HEK293 (cell line): ENCODE measurements around the gene SH3BGRL3.

Experiments used
- CTCF ChIA-PET: fragments of 350-600 bp; formaldehyde crosslinking; extraction: SDS; loops from one replicate; lab custom pipeline; 2021; ENCODE audit warnings: antibody characterized with exemption; lab: Yijun Ruan, JAX
- POLR2A ChIA-PET: fragments of 300-600 bp; formaldehyde crosslinking; extraction: SDS; loops from one replicate; lab custom pipeline; 2020; ENCODE audit warnings: antibody characterized with exemption, inconsistent platforms; lab: Yijun Ruan, JAX
- H3K27ac ChIP-seq: fragments of 200-500 bp; sonication (Bioruptor generic); 2 replicates; pipeline ENCODE4 v1.5.1; 2014; ENCODE audit warnings: low read depth, low read length, control low read depth, inconsistent platforms; ENCODE audit errors: extremely low read depth
- H3K36me3 ChIP-seq, 2 experiments: fragments of 200-500 bp in 1 of 2; sonication (Bioruptor generic) in 1 of 2; 1 replicate in 1 of 2; 2 replicates in 1 of 2; pipeline ENCODE4 v1.5.1; 2014 to 2017; ENCODE audit warnings: inconsistent platforms in 2 of 2, low read length in 2 of 2; ENCODE audit not compliant: control insufficient read depth in 2 of 2, insufficient read depth in 1 of 2
- H3K4me1 ChIP-seq: fragments of 200-500 bp; sonication (Bioruptor generic); 2 replicates; pipeline ENCODE4 v1.5.1; 2014; ENCODE audit warnings: mild to moderate bottlenecking, low read length, inconsistent platforms; ENCODE audit not compliant: control insufficient read depth, insufficient read depth
- H3K4me3 ChIP-seq: 2 replicates; pipeline ENCODE4 v1.5.1; 2011; ENCODE audit warnings: low read depth, mild to moderate bottlenecking, control low read depth, low read length, moderate library complexity
- H3K9me3 ChIP-seq: fragments of 200-500 bp; sonication (Bioruptor generic); 2 replicates; pipeline ENCODE4 v1.5.1; 2014; ENCODE audit warnings: low read depth, low read length, inconsistent platforms; ENCODE audit not compliant: control insufficient read depth, insufficient read depth
- FEZF1 ChIP-seq: fragments of 450-650 bp; formaldehyde crosslinking; IDR thresholded peaks from 2 replicates; pipeline ENCODE4 v1.5.1; 2016; ENCODE audit warnings: missing biosample characterization, missing genetic modification characterization
- HIC1 ChIP-seq: fragments of 450-650 bp; formaldehyde crosslinking; IDR thresholded peaks from 2 replicates; pipeline ENCODE4 v1.5.1; 2016; ENCODE audit warnings: missing biosample characterization, missing genetic modification characterization
- OSR2 ChIP-seq: fragments of 450-650 bp; formaldehyde crosslinking; IDR thresholded peaks from 2 replicates; pipeline ENCODE4 v1.5.1; 2016; ENCODE audit warnings: missing biosample characterization, missing genetic modification characterization
- PRDM10 ChIP-seq: fragments of 450-650 bp; formaldehyde crosslinking; IDR thresholded peaks from 2 replicates; pipeline ENCODE4 v1.5.1; 2016; ENCODE audit warnings: missing biosample characterization, missing genetic modification characterization
- TSHZ1 ChIP-seq: fragments of 450-650 bp; formaldehyde crosslinking; IDR thresholded peaks from 2 replicates; pipeline ENCODE4 v1.5.1; 2016; ENCODE audit warnings: missing biosample characterization, missing genetic modification characterization, borderline replicate concordance
- ZNF19 ChIP-seq: fragments of 450-650 bp; formaldehyde crosslinking; IDR thresholded peaks from 2 replicates; pipeline ENCODE4; 2016; ENCODE audit warnings: missing biosample characterization, missing genetic modification characterization, low read depth
- ZNF266 ChIP-seq: fragments of 450-650 bp; formaldehyde crosslinking; IDR thresholded peaks from 2 replicates; pipeline ENCODE4 v1.5.1; 2016; ENCODE audit warnings: missing biosample characterization, missing genetic modification characterization, low read depth
- ZNF398 ChIP-seq: fragments of 450-650 bp; formaldehyde crosslinking; IDR thresholded peaks from 2 replicates; pipeline ENCODE4 v1.5.1; 2017; ENCODE audit warnings: missing biosample characterization, missing genetic modification characterization
- ZNF416 ChIP-seq: fragments of 450-650 bp; formaldehyde crosslinking; IDR thresholded peaks from 2 replicates; pipeline ENCODE4 v1.5.1; 2016; ENCODE audit warnings: missing biosample characterization, missing genetic modification characterization
- ZNF449 ChIP-seq: fragments of 450-650 bp; formaldehyde crosslinking; IDR thresholded peaks from 2 replicates; pipeline ENCODE4 v1.5.1; 2017; ENCODE audit warnings: missing biosample characterization, mild to moderate bottlenecking, missing genetic modification characterization, moderate library complexity
- ZNF510 ChIP-seq: fragments of 450-650 bp; formaldehyde crosslinking; IDR thresholded peaks from 2 replicates; pipeline ENCODE4 v1.5.1; 2018; ENCODE audit warnings: mild to moderate bottlenecking, missing genetic modification characterization, missing biosample characterization; ENCODE audit not compliant: insufficient replicate concordance
- ZNF544 ChIP-seq: fragments of 450-650 bp; formaldehyde crosslinking; IDR thresholded peaks from 2 replicates; pipeline ENCODE4 v1.5.0; 2017; ENCODE audit warnings: missing biosample characterization, missing genetic modification characterization
- ZNF558 ChIP-seq: fragments of 450-650 bp; formaldehyde crosslinking; IDR thresholded peaks from 2 replicates; pipeline ENCODE4 v1.5.1; 2016; ENCODE audit warnings: missing biosample characterization, missing genetic modification characterization
- ZNF777 ChIP-seq: fragments of 450-650 bp; formaldehyde crosslinking; IDR thresholded peaks from 2 replicates; pipeline ENCODE4 v1.5.1; 2017; ENCODE audit warnings: missing biosample characterization, missing genetic modification characterization, borderline replicate concordance
- ZNF843 ChIP-seq: fragments of 450-650 bp; formaldehyde crosslinking; IDR thresholded peaks from 2 replicates; pipeline ENCODE4 v1.5.1; 2016; ENCODE audit warnings: missing biosample characterization, missing genetic modification characterization

Gene SH3BGRL3

GRCh38 chr1:26277261-26277661 lies 2.6 kb upstream of the SH3BGRL3 start:
- 0 out of 2 replicates have a peak, but pooled peaks cover 3% of the 10 kb centered on the region for H3K4me1 ChIP-seq

More at GRCh38 chr1:26277261-26277661, 2.6 kb upstream of the SH3BGRL3 start:
- Histone ChIP-seq H3K36me3 (peaks cover 8 to 68% of the 10 kb centered on the region in 2 experiments; a peak in 1 of 3 replicates), H3K27ac (no peak overlapping the region), H3K4me3 (no peak overlapping the region), H3K9me3 (no peaks in the 10 kb centered on the region)
- ChIA-PET CTCF (interaction anchor here (0.7 to 5.1 kb wide), 11 partner anchors 8 to 241 kb away, joined by 3 to 50 read pairs (median 6); no protein-coding TSS in a partner anchor), POLR2A (no interaction called here)
- no peak for TF ChIP-seq ZNF510 (tag by site-specific recombination)
- no peak for TF ChIP-seq PRDM10
- no peak for TF ChIP-seq ZNF266 (tag by site-specific recombination)
- no peak for TF ChIP-seq ZNF777 (tag by site-specific recombination)
- no peak for TF ChIP-seq ZNF843 (tag by site-specific recombination)
- TF ChIP-seq FEZF1 (tag by site-specific recombination), result no peak
- TF ChIP-seq TSHZ1, result no peak
- TF ChIP-seq HIC1 (tag by site-specific recombination), result no peak
- no peak for TF ChIP-seq ZNF449 (tag by site-specific recombination)
- TF ChIP-seq ZNF544 (tag by site-specific recombination), result no peak
- TF ChIP-seq ZNF19 (tag by site-specific recombination), result no peak
- TF ChIP-seq ZNF558 (tag by site-specific recombination), result no peak
- TF ChIP-seq ZNF398 (tag by site-specific recombination), result no peak
- no peak for TF ChIP-seq ZNF416 (tag by site-specific recombination)
- no peak for TF ChIP-seq OSR2 (tag by site-specific recombination)
